Activated CD4-positive, alpha-beta T cell treated with anti-CD3 and anti-CD28 coated beads for 4 hours (primary cell): ENCODE measurements around the gene YIPF4.
A peak's percentile ranks its signal among the peaks of the same experiment; 100 is the strongest.
"Not testable (repeated sequence)": the region's sequence is repeated elsewhere in the genome, so short reads cannot be mapped to it uniquely, and the experiment has no call there.

Source experiments
- DNase-seq, 2 donors: peaks; one replicate each; pipeline ENCODE4 v3.0.0-alpha.2; 2020

Gene YIPF4

DNA sequence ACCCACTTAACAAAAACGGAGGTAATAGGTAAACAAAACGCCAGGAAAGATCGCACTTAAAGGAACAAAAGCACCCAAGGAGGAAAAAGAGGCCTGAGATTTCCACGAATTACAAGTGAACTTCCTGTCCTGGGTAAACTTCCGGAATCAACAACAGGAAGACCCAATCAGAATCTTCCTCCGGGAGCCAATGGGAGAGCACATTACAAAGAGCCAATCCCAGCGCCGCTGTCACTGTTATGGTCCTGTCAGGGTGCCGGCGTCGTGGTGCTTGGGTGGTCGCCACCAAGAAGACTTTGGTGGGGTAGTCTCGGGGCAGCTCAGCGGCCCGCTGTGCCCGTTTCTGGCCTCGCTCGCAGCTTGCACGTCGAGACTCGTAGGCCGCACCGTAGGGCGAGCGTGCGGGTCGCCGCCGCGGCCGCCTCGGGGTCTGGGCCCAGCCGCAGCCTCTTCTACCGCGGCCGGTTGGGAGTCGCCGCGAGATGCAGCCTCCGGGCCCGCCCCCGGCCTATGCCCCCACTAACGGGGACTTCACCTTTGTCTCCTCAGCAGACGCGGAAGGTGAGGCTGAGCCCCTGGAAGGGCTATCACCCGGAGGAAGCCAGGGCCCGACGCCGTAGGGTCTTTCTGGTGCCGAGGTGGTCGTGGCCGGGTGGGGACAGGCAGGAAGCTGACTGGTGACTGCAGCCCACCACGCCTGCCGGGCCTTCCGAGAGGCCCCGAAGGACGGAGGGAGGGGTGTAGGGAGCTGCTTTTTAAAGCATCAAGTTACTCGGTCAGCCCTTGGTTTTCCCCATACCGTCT, at the start of gene YIPF4:
Gene YIPF4, plus strand, starts transcription at position 231 of the 804 bp plus-strand sequence. Its CDS starts 252 bp downstream, at position 483.
- DNase-seq, result peak; percentile 80 to 90

DNA sequence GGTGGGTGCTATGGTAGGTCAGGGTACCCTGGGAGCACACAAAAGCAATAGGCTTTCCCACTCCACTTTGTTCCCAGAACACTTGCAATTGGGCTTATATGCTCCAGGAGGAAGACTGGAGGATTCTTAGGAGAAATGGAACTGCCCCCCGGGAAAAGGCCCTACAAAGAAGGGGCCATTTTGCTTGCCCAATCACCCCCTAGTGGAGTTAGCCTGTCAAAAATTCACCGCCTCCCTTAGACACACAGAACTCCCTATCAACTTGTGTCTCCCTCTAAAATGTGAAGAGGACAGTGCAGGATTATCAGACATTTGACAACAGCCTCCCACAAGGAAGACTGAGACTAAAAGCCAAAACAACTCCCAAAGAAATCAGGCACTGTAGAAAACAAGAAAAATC, 49.5 kb upstream of the YIPF4 start:
- DNase-seq, result no peak

DNA sequence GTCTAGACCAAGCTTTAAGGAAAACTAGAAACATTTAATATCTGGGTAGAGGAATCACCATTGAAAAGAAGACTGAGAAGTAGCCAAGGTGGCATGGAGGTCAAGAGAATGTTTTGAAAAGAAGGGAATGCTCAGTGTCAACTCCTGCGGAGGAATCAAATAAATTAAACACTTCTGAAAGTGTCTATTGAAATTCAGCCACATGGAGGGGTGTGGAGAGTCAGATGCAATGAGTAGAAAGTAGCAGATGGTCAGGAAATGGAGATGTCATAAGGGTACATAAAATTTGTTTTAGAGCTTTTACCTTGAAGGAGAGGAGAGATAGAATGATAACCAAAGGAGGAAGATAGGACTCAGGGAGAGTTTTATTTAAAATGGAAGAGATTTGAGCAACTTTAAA, 48.1 kb upstream of the YIPF4 start:
- no peak for DNase-seq

DNA sequence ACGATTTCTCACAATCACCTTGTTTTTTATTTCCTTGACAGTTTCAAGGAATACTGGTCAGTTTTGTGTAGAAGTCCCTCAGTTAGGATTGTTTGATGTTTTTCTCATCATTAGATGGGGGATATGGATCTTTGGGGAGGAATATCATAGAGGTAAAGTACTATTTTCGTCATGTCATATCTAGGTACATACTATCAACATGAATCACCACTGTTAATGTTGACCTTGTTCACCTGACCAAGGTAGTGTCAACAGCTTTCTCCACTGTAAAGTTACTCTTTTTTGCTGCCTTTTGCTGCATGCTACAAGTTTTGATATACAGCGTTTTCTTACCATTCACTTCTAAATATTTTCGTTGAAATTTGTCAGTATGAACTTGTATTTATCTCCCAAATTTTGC, 45.7 kb upstream of the YIPF4 start:
- DNase-seq, result no peak

DNA sequence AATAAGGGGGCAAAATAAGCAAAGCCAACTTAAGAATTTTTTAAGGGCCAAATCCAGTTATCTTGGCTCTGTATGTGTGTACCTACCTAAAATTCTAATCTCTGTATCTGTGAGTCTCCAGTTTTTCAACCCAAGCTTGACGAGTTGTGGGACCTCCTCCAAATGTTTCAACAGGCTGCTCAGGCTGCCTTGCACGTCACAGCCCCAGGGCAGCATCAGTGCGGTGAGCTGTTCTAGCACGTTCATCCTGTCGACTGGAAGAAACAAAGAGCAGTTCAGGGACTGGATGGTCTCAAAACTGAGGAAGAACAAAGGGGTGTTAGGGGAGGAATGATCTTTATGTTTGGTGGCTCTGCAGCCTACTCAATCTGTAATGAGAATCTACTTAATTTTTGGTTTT, 42.4 kb upstream of the YIPF4 start:
- no peak for DNase-seq

DNA sequence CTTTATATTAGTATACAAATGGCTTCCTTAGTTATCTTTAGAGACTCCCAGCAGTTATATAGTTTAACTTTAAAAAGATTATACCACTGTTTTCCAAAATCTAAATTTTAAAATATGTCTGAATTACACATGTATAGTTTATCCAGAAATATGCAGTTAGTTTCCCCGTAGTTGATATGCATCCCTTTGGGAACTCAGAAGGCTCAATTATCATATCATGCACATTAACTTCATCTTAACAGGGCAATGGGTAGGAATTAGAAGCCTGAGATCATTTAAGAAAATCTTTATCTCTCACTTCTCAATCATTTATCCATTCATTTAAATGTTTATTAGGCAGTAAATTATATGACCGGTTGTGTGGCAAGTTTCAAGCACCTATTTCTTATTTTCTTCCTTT, 40.2 kb upstream of the YIPF4 start:
- no peak for DNase-seq

DNA sequence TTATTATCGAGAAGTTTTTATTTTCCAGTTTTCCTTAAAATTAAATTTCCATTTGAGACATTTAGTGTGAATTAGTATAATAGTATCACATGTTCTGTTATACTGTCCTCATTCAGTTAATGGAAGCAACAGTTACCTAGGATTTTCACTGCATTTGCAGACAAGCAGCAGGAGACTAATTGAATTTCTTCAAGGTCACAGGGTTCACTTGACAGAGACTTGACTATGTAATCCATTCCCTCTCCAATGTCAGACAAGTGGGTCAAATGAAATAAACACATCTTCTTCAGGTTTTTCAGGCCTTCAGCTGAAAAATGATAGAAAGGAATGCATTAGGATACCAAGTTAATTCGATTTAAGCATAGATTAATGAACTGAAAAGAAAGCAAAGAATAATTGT, 39.7 kb upstream of the YIPF4 start:
- no peak for DNase-seq

DNA sequence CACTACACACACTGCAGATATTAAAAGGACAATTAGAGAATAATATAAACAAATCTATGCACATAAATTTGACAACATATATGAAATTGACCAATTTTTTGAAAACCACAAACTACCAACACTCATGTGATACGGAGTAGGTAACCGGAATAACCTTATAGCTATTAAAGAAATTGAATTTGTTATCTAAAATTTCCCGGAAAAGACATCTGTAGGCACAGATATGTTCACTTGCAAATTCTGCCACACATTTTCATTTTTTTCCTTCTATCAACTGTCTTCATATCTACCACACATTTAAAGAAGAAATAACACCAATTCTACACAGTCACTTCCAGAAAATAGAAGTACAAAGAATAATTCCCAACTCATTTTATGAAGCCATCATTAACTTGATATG, 35.4 kb upstream of the YIPF4 start:
- DNase-seq, result no peak

DNA sequence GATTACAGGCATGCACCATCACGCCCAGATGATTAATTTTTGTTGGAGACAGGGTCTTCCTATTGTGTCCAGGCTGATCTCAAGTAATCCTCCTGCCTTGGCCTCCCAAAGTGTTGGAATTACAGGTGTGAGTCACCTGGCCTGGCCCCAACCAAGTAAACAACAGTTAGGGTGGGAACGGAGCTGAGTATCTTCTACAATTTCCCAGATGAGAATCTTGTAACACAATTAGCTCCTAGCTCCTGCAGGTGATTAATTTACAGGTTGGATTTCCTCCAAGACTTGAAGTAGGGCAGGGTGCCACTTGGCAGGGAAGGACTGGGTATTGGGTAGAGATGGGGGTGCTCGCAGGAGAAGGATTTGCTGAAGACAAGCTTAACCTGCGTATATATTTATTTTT, 30.8 kb upstream of the YIPF4 start:
- DNase-seq, result no peak

DNA sequence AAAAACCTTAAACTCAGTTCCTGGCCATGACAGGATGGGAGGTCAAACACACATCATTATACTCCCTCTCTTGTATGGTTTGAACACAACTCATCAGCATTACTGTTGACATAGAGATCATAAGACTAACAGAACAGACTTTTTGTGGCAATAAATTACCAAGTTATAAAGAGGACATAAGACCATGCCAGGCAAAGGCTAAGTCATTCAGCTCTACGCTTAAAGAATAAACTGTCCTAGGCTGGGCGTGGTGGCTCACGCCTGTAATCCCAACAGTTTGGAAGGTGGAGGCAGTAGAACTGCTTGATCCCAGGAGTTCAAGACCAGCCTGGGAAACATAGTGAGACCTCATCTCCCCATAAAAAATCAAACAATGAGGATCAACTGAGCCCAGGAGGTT, 29.4 kb upstream of the YIPF4 start:
- no peak for DNase-seq

DNA sequence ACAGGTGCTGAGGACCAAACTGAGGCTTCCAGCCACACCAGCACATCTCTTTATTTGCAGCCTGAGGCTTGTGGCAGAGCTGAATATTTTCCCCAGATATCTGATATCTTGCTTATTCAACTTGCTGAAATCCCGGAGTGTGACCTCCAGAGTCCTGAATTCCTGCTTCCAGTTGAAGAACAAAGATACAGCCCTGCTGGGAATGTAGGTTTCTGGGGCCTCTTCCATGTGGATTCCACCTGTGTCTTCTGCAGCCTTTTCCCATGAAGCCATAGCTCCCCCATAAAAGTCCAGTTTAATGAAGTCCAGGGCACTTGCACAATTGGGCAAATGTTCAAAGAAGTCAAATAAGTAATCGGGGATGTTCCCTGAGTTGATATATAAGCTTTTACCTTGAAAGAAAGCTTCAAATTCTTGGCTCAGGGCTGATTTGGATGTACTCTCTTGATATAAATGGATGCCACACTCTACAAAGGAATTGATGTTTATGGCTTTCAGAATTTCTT, 27.9 kb upstream of the YIPF4 start:
- DNase-seq, result no peak

DNA sequence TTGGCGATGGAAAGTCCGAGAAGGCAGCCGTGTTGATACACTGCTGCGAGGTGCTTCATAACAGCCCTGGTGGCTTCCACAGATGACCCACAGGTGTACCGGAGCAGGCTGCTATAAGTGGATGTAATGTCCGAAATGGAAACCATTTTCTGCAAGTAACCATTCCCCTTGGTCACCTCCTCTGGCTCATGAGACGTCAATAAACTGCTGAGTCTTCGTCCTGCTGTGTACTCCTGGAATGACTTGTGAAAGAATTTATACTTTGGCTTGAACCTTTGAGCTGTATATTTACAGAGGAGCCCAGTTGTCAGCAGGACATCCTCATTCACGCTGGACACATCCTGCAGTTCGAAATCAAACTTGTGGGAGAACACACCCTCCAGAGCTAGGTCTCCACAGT, 27.4 kb upstream of the YIPF4 start:
- DNase-seq, result no peak

DNA sequence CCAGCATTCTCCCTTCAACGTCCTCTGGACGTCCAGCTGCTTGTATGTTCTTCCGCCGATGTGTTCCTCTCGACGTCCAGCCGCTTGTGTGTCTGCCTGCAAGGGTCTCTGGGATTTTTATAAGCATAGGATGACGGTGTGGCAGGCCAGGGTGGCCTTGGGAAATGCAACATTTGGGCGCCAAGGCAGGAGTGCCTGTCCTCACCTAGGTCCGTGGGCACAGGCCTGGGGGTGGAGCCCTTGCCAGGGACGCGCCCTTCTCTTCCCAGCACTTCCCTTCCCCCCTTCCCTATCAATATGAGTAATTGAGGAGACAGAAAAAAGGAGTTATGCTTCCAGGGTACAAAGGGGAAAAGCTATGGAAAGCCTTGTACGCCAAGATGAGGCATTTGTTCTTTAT, 19.5 kb upstream of the YIPF4 start:
- DNase-seq, result no peak

DNA sequence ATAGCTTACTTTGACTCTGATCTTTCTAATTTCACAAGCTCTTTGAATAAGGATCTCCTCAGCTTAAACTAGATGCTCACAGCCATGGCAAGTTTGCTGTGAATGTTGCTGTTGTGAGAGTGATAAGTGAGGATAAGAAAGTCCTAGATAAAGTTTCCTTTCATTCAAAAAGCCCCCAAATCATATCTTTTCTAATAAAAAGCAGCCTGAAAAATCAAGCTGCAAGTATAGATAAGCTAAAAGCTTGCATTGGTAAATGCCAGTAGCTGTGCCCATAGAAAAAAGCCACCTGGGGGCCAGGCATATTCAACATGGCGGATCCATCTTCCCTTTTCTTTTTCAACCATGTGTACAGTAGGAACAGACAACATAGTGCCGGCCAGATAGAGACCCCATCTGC, 17.3 kb upstream of the YIPF4 start:
- no peak for DNase-seq

DNA sequence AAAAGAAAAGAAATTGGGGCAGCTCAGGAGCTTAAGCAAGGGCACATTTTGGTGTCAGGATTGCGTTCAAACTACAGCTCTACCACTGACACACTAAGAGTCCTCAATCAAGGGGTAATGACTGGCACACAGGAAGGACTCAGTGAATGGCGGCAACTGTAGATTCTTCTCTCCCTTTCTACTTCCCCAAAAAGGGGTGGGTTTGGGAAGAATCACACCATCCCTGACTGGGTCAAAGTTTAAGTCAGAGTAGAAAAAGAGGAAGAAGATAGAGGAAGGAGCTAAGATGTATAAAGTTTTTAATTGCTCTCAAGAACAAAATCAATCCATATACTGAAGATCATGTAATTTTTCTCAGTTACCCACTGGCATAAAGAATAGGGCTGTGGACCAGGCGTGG, 15.6 kb upstream of the YIPF4 start:
- no peak for DNase-seq

DNA sequence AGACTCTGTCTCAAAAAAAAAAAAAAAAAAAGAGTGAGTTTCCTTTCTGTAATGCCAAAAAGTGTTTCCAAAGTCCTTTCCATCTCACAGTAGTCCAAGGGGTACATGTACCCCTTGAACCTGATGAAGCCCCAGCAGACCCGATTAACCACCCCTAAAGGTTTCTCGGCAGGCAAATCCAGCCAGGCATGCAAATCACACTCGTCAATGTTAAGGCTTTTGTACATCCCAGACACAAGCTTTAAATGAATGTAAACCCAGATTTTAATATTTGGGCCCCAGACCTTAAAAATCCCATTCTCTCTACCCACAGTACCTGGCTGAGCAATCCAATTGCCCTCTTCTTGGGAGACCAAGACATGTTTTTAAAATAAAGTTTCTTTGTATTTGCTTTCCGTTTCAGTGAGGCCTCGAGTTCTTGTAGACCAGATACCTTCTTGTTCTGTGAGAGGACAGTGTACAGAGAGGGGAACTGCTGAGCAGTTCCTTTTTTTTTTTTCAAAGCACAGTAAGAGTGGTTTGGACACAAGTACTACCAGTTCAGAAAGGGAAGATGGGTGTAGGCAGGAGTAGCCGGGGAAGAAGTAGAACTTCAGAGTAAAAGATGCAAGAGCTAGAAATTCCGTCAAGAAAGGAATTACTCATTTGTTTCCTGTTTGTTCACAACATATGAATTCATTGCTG, 13.1 kb upstream of the YIPF4 start, which contains the start of gene NLRC4:
Gene NLRC4, minus strand, starts transcription at position 465 of the 684 bp plus-strand sequence. CDS start 8,111 bp downstream, outside the sequence.
- DNase-seq, result no peak

DNA sequence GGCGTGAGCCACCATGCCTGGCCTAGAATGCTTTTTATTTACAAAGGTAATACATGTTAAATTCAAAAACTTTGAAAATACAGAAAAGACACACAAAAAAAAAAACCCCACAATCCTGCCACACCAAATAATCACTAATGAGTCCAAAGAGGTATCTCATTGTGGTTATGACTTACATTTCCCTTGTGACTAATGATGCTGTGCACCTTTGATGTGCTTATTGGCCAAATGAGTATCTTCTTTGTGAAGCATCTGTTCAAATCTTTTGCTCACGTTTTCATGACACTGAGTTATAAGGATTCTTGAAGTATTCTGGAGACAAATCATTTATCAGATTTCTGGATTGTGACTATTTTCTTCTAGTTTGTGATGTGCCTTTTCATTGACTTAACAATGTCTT, 6.6 kb upstream of the YIPF4 start:
- DNase-seq, result no peak

DNA sequence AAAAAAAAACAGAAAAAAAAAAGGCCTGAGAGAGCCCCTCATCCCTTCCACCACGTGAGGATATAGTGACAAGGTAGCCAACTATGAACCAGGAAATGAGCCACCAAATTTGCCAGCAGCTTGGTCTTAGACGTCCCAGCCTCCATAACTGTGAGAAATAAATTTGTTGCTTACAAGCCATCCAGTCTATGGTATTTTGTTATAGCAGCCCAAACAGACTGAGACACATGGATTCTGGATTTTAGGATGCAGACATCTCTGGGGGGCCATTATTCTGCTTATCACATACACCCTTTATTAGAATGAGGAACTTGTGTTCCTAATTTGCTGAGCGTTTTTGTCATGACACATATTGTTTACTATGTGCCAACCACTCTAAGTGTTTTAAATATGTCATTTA, 5.4 kb upstream of the YIPF4 start:
- DNase-seq, result no peak

DNA sequence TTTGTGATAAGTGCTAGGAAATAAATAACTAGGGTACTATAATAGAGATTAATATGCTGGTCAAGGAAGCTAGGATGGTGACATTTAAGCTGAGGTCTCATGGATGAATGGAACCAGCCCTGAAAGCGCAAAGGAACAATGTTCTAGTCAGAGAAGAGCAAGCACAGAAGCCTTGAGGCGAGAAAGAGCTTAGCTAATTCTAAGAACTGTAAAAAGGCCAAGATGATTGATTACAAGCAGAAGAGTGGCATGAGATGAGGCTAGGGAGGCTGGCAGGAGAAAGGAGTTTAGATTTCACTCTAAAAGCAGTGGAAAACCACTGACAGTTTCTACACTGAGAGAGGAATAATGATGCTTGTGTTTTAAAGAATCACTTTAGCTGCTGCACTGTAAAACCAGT, 3.4 kb upstream of the YIPF4 start:
- DNase-seq, result no peak

DNA sequence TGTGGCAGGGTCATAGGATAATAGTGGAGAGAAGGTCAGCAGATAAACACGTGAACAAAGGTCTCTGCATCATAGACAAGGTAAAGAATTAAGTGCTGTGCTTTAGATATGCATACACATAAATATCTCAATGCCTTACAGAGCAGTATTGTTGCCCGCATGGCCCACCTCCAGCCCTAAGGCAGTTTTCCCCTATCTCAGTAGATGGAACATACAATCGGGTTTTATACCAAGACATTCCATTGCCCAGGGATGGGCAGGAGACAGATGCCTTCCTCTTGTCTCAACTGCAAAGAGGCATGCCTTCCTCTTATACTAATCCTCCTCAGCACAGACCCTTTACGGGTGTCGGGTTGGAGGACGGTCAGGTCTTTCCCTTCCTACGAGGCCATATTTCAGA, 1.9 kb upstream of the YIPF4 start:
- not testable (repeated sequence) for DNase-seq

DNA sequence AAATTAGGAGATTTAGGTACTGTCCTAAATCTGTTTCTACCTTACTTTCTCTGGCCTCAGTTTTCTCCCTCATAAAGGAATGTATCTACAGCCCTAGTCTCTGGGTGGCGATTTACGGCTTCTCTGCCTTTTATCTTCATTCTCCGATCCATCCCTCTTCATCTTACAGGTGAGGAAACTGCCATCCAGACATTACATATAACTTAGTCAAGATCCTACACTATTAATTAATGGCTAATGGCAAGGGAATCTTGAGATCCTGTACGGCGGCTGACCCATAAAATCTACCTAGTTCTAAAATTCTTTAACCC, 386 bp upstream of the YIPF4 start:
- DNase-seq, result no peak

DNA sequence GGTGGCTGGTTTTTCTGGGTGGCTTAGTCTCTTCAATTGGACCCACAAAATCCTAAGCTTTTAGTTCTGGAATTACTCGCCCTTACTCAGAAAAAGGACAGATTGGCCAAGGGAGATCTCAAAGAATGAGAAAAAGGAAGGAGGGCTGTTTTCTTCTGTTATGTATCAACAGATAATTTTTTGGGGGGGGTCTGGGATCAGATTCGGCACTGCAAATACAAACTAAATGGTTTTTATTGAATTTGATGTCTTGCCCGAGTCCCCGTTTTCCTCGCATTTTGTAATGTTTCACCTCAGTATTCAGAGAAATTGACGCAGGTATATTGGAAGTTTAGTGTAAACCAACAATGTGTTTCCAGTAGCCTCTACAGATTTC, 762 bp downstream of the YIPF4 start:
- no peak for DNase-seq

DNA sequence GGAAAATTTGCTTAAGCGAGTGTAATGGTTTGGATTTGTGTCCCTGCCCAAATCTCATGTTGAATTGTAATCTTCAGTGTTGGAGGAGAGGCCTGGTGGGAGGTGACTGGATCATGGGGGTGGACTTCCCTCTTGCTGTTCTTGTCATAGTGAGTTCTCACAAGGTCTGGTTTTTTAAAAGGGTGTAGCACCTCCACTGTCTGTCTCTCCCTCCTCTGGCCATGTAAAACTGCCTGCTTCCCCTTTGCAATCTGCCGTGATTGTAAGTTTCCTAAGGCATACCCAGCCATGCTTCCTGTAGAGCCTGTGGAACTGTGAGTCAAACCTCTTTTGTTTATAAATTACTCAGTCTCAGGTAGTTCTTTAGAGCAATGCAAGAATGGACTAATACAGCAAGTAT, 6.6 kb downstream of the YIPF4 start:
- DNase-seq, result no peak

DNA sequence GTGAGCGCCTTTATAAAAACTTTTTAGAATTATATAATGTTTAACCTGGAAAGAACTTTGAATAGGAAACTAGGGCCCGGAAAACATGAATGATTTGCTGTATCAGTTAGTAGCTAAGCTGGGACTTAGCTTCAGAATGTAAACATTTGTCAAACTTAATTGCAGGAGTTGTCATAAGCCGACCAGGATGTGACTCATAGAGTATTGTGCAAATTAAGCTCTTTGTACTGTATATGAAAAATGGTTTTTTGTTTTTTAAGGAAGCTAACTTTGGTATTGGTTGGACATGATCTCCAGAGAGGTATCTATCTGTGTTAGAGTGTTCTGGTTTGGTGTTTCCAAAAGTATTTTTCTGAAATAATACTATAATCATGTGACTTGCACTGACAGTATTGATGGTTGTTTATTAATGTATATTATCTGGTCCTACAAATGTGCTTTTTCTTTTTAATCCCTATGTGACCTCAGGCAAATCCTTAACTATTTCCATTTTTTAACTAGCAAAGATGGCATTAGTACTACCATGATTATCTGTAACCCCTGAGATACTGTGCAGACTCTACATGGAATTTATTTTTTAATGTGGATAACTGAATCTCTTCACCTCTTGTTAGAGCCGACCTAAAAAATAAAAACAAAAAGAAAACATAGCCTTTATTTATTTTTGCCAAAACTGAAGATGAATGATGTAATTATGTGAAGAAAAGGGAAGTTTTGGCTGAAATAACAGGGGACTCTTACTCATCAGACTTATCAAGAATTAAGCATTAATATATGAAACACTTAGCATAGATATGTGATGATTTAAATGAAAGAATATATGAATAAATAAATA, 11.7 kb downstream of the YIPF4 start:
- no peak for DNase-seq
